ENCODE results near the gene IL1RAPL2. TPM values are rescaled to one million over a fixed set of nuclear protein-coding genes. Genes with fewer than 3 reads are reported as not detected.

IL1RAPL2 gene
- total RNA-seq, 4 donors from 2014 or later = 0.16 TPM; not detected in 3

- intact Hi-C loops (cut with DNase I; ENCODE audit: low total_unique reads) = no loop called here
- no peak for DNase-seq
- in situ Hi-C loops (cut with MboI; ENCODE audit: low pct_ligation_motif_present in 1 of 4, low pct_unique_long_range_greater_than_20kb in 1 of 4, low sequenced_read_pairs in 3 of 4) = no loop called here
Observed at GRCh38 chrX:105468741-105469140, 902.7 kb downstream of the IL1RAPL2 start.

GRCh38 chrX:105471597-105471996 lies 905.6 kb downstream of the IL1RAPL2 start:
- H3K4me3 ChIP-seq = no peak overlapping the region
- no peak overlapping the region for H3K27ac ChIP-seq
- H3K36me3 ChIP-seq = no peaks in the 10 kb centered on the region
- intact Hi-C loops (cut with DNase I; ENCODE audit: low total_unique reads) = no loop called here
- no peaks in the 10 kb centered on the region for H3K9me3 ChIP-seq
- no peak for TF ChIP-seq POLR2AphosphoS5 (IDR thresholded peaks at IDR 0.05)
- no peak for TF ChIP-seq POLR2A (IDR thresholded peaks at IDR 0.05)
- no peak for TF ChIP-seq EP300 (IDR thresholded peaks at IDR 0.05; ENCODE audit: low read depth)
- no peak for TF ChIP-seq CTCF (IDR thresholded peaks at IDR 0.05)
- DNase-seq = no peak
- H3K4me1 ChIP-seq = no peaks in the 10 kb centered on the region
- in situ Hi-C loops (cut with MboI; ENCODE audit: low pct_ligation_motif_present in 1 of 4, low pct_unique_long_range_greater_than_20kb in 1 of 4, low sequenced_read_pairs in 3 of 4) = no loop called here
- H3K27me3 ChIP-seq = no peaks in the 10 kb centered on the region

More at GRCh38 chrX:105468741-105469140, 902.7 kb downstream of the IL1RAPL2 start:
- Histone ChIP-seq H3K27me3 (no peaks in the 10 kb centered on the region), H3K4me1 (no peaks in the 10 kb centered on the region), H3K4me3 (no peak overlapping the region), H3K27ac (no peak overlapping the region), H3K9me3 (no peaks in the 10 kb centered on the region), H3K36me3 (no peaks in the 10 kb centered on the region)
- no peak for TF ChIP-seq POLR2AphosphoS5 (IDR thresholded peaks at IDR 0.05)
- TF ChIP-seq POLR2A (IDR thresholded peaks at IDR 0.05) = no peak
- TF ChIP-seq CTCF (IDR thresholded peaks at IDR 0.05) = no peak
- no peak for TF ChIP-seq EP300 (IDR thresholded peaks at IDR 0.05; ENCODE audit: low read depth)

- Histone ChIP-seq H3K9me3 (no peaks in the 10 kb centered on the region), H3K27ac (no peak overlapping the region), H3K4me3 (no peak overlapping the region), H3K27me3 (no peaks in the 10 kb centered on the region), H3K4me1 (no peaks in the 10 kb centered on the region), H3K36me3 (no peaks in the 10 kb centered on the region)
- no peak for TF ChIP-seq CTCF (IDR thresholded peaks at IDR 0.05)
- intact Hi-C loops (cut with DNase I; ENCODE audit: low total_unique reads) (no loop called here), in situ Hi-C loops (cut with MboI; ENCODE audit: low pct_ligation_motif_present in 1 of 4, low pct_unique_long_range_greater_than_20kb in 1 of 4, low sequenced_read_pairs in 3 of 4) (no loop called here)
- DNase-seq = no peak
Observed at GRCh38 chrX:105475801-105476200, 909.8 kb downstream of the IL1RAPL2 start.

GRCh38 chrX:105477351-105477750 lies 911.4 kb downstream of the IL1RAPL2 start:
- 85% methylated on average over 1 of the region's 1 CpG; no CpG with 5 or more reads in 1 of the 2 donors for WGBS, 2 donors (ENCODE audit: low coverage in 1 of 2)
- Histone ChIP-seq H3K9me3 (no peaks in the 10 kb centered on the region), H3K27me3 (no peaks in the 10 kb centered on the region), H3K4me3 (no peak overlapping the region), H3K4me1 (no peaks in the 10 kb centered on the region), H3K27ac (no peak overlapping the region), H3K36me3 (no peaks in the 10 kb centered on the region)
- DNase-seq = no peak
- in situ Hi-C loops (cut with MboI; ENCODE audit: low pct_ligation_motif_present in 1 of 4, low pct_unique_long_range_greater_than_20kb in 1 of 4, low sequenced_read_pairs in 3 of 4) = no loop called here
- intact Hi-C loops (cut with DNase I; ENCODE audit: low total_unique reads) = no loop called here
- TF ChIP-seq CTCF (IDR thresholded peaks at IDR 0.05) = no peak
- TF ChIP-seq POLR2AphosphoS5 (IDR thresholded peaks at IDR 0.05) = no peak
- no peak for TF ChIP-seq POLR2A (IDR thresholded peaks at IDR 0.05)
- no peak for TF ChIP-seq EP300 (IDR thresholded peaks at IDR 0.05; ENCODE audit: low read depth)

Data from transverse colon (tissue), 4 donors.